GM12892 (cell line): Measurements from ENCODE around the gene ANKRD13D.

Source experiments
- POLR2A ChIP-seq: IDR thresholded peaks from 2 replicates; pipeline ENCODE4 v1.6.1; 2011; ENCODE audit warnings: low read depth, low read length, control low read depth
- POLR2AphosphoS5 ChIP-seq: IDR thresholded peaks from 2 replicates; pipeline ENCODE4 v1.6.1; 2011; ENCODE audit warnings: low read depth, low read length, control low read depth
- TAF1 ChIP-seq: IDR thresholded peaks from 2 replicates; pipeline ENCODE4 v1.6.1; 2011; ENCODE audit warnings: low read depth, mild to moderate bottlenecking, control low read depth, low read length, borderline replicate concordance

DNA sequence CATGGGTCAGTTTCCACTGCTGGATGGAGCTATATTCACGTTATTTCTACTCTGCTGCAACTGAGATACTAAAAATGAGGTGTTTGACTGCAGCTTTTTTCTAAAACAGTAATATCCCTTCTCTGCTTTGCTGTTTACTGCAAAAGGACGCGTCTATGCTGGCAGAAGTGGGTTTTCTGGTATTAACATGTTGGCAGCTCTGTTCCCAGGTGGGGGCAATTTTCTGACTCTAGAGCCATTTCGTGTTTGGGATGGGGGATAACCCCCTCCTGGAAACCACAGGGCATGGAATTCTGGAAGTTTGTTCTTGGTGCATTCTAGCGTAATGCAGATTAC, 17.9 kb upstream of the ANKRD13D start:
- TF ChIP-seq POLR2A = no peak
- no peak for TF ChIP-seq TAF1
- TF ChIP-seq POLR2AphosphoS5 = no peak
